Stimulated activated CD4-positive, alpha-beta T cell treated with anti-CD3 and anti-CD28 coated beads, Interleukin-1b, Interleukin-23, amount 100 ng/mL, for 4 hours (primary cell): ENCODE results near the gene CFHR1.

Source experiments
- DNase-seq, 2 donors: peaks; one replicate each; pipeline ENCODE4 v3.0.0-alpha.2; 2020; ENCODE audit warnings: low read depth in 2 of 2

Gene CFHR1

GRCh38 chr1:196875935-196876334, 56.4 kb downstream of the CFHR1 start:
- DNase-seq = no peak

- no peak for DNase-seq
Observed at GRCh38 chr1:196877964-196878363, 58.4 kb downstream of the CFHR1 start.
